RKO (cell line): Measurements from ENCODE around the gene EPHA3.
"Not testable (repeated sequence)": the region's sequence is repeated elsewhere in the genome, so short reads cannot be mapped to it uniquely, and the experiment has no call there.

ENCODE experiments used
- DNase-seq: peaks from one replicate; pipeline ENCODE4 v3.0.0-alpha.2; 2016; ENCODE audit warnings: low spot score

The EPHA3 gene

GRCh38 chr3:89287902-89288508 is 180.6 kb downstream of the EPHA3 start:
- no peak for DNase-seq

GRCh38 chr3:89289574-89290190 is 182.3 kb downstream of the EPHA3 start:
- no peak for DNase-seq

GRCh38 chr3:89297199-89297598 is 189.8 kb downstream of the EPHA3 start:
- DNase-seq: no peak

GRCh38 chr3:89300526-89300925 is 193.1 kb downstream of the EPHA3 start:
- no peak for DNase-seq

- no peak for DNase-seq
Observed at GRCh38 chr3:89300981-89301380, 193.6 kb downstream of the EPHA3 start.

- no peak for DNase-seq
Observed at GRCh38 chr3:89303701-89304100, 196.3 kb downstream of the EPHA3 start.

GRCh38 chr3:89306540-89306939 is 199.1 kb downstream of the EPHA3 start:
- no peak for DNase-seq

- DNase-seq: no peak
Observed at GRCh38 chr3:89311581-89311980, 204.2 kb downstream of the EPHA3 start.

GRCh38 chr3:89312141-89312540 is 204.7 kb downstream of the EPHA3 start:
- DNase-seq: no peak

- peak; percentile 86 for DNase-seq
Observed at GRCh38 chr3:89314454-89315098, 207.2 kb downstream of the EPHA3 start.

GRCh38 chr3:89315750-89316470 is 208.5 kb downstream of the EPHA3 start:
- no peak for DNase-seq

GRCh38 chr3:89320186-89320585 is 212.8 kb downstream of the EPHA3 start:
- DNase-seq: no peak

- no peak for DNase-seq
Observed at GRCh38 chr3:89326997-89327396, 219.6 kb downstream of the EPHA3 start.

- DNase-seq: no peak
Observed at GRCh38 chr3:89332386-89332785, 225.0 kb downstream of the EPHA3 start.

- DNase-seq: no peak
Observed at GRCh38 chr3:89332793-89333192, 225.4 kb downstream of the EPHA3 start.

GRCh38 chr3:89335693-89336092 is 228.3 kb downstream of the EPHA3 start:
- DNase-seq: no peak

- no peak for DNase-seq
Observed at GRCh38 chr3:89340408-89340807, 233.0 kb downstream of the EPHA3 start.

GRCh38 chr3:89344076-89344475 is 236.7 kb downstream of the EPHA3 start:
- no peak for DNase-seq

- not testable (repeated sequence) for DNase-seq
Observed at GRCh38 chr3:89350935-89351334, 243.5 kb downstream of the EPHA3 start.

GRCh38 chr3:89353465-89353864 is 246.0 kb downstream of the EPHA3 start:
- DNase-seq: no peak

GRCh38 chr3:89358281-89358680 is 250.9 kb downstream of the EPHA3 start:
- DNase-seq: peak; percentile 47

GRCh38 chr3:89360156-89360555 is 252.7 kb downstream of the EPHA3 start:
- peak; percentile 62 for DNase-seq

GRCh38 chr3:89362496-89362895 is 255.1 kb downstream of the EPHA3 start:
- DNase-seq: no peak
